T-helper 1 cell treated with Interleukin-12 subunit alpha and Interleukin-12 subunit beta and Interleukin-4 antibody, amounts not matched to agents 30 μg/mL and 1 μg/mL, for 36 hours (primary cell): Measurements from ENCODE around the gene ELF4.

Experiments
- H3K27ac Mint-ChIP-seq: one replicate; pipeline ENCODE4 v1.8.0; 2021; ENCODE audit warnings: mild to moderate bottlenecking, mixed read lengths
- H3K27me3 Mint-ChIP-seq: one replicate; pipeline ENCODE4 v1.8.0; 2021; ENCODE audit warnings: low read depth, mixed read lengths
- H3K36me3 Mint-ChIP-seq: one replicate; pipeline ENCODE4 v1.8.0; 2021; ENCODE audit warnings: low read depth, mixed read lengths
- H3K4me1 Mint-ChIP-seq: one replicate; pipeline ENCODE4 v1.8.0; 2021; ENCODE audit warnings: low read depth, mixed read lengths
- H3K4me3 Mint-ChIP-seq: one replicate; pipeline ENCODE4 v1.8.0; 2021; ENCODE audit warnings: mild to moderate bottlenecking, moderate library complexity, mixed read lengths
- H3K9me3 Mint-ChIP-seq: one replicate; pipeline ENCODE4 v1.8.0; 2021; ENCODE audit warnings: mixed read lengths

ELF4 gene

DNA sequence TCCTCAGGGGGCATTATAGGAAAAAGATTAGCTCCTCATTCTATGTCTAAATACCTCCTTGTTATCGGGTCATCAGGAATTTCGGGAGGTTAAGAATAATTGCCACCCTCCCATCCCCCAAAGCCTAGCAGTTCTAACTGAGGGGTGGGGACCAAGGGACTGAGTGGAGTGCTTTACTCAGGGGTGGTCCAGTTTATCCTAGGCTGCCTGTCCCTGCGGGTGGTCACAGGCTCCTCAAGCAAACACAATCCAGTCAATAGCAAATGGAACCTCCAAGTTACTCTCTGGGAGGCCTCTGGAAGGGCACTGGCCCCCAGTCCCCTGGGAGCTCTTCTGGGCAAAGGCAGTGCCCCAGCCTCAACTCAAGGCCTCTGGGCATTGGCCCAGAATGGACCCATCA is 6.7 kb downstream of the ELF4 start:
- H3K4me1 Mint-ChIP-seq = peaks cover 44% of the 10 kb centered on the region
- no peak overlapping the region for H3K4me3 Mint-ChIP-seq
- no peak overlapping the region for H3K27ac Mint-ChIP-seq
- no peaks in the 10 kb centered on the region for H3K9me3 Mint-ChIP-seq
- H3K36me3 Mint-ChIP-seq = peaks cover 12% of the 10 kb centered on the region
- H3K27me3 Mint-ChIP-seq = no peaks in the 10 kb centered on the region

- Mint-ChIP-seq H3K27ac (no peak overlapping the region), H3K4me1 (peaks cover 38% of the 10 kb centered on the region), H3K27me3 (no peaks in the 10 kb centered on the region), H3K4me3 (no peak overlapping the region), H3K9me3 (no peaks in the 10 kb centered on the region), H3K36me3 (peaks cover 8% of the 10 kb centered on the region)
Observed at GRCh38 chrX:130100180-130100579, 10.1 kb downstream of the ELF4 start.

- Mint-ChIP-seq H3K27ac (peak overlapping the region; percentile 67), H3K36me3 (peaks cover 4% of the 10 kb centered on the region), H3K9me3 (no peaks in the 10 kb centered on the region), H3K4me1 (peaks cover 31% of the 10 kb centered on the region), H3K27me3 (no peaks in the 10 kb centered on the region), H3K4me3 (peak overlapping the region; percentile 31)
Observed at GRCh38 chrX:130098210-130098552, 12.1 kb downstream of the ELF4 start.

DNA sequence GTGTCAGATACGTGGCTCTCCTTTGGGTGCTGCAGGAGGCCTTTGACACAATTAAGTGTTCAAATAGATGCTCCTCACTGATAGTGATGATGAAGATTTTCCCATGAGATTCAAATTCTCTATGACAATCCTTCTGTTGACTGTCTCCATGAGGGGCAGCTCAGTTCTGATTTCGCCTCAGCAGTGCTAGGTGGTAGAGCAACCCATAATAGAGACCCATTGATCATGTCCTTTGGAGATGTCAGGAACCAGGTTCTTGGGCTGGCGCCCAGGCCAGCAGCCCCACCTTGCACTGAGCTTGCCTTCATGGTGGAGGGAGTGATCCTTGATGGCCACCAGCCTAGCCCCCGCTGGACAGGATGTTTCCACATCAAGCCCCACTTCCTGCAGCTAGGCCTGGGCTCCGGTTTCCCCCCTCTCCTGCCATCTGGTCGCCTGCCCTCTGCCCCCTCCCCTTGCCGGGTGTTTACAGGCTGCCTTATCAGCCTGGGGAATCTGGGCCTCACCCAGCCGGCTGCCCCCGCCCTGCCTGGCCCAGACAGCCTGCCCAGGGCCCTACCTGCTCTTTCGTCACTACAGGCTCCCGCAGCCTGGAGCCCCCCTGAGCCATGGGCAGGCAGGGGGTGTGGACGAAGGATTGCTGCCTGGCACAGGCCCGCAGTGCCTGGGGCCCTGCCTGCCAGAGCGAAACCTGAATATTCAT is 12.6 kb downstream of the ELF4 start:
- Mint-ChIP-seq H3K27ac (peak overlapping the region; percentile 67), H3K9me3 (no peaks in the 10 kb centered on the region), H3K4me1 (peaks cover 27% of the 10 kb centered on the region), H3K27me3 (no peaks in the 10 kb centered on the region), H3K4me3 (peak overlapping the region; percentile 31), H3K36me3 (peaks cover 4% of the 10 kb centered on the region)

DNA sequence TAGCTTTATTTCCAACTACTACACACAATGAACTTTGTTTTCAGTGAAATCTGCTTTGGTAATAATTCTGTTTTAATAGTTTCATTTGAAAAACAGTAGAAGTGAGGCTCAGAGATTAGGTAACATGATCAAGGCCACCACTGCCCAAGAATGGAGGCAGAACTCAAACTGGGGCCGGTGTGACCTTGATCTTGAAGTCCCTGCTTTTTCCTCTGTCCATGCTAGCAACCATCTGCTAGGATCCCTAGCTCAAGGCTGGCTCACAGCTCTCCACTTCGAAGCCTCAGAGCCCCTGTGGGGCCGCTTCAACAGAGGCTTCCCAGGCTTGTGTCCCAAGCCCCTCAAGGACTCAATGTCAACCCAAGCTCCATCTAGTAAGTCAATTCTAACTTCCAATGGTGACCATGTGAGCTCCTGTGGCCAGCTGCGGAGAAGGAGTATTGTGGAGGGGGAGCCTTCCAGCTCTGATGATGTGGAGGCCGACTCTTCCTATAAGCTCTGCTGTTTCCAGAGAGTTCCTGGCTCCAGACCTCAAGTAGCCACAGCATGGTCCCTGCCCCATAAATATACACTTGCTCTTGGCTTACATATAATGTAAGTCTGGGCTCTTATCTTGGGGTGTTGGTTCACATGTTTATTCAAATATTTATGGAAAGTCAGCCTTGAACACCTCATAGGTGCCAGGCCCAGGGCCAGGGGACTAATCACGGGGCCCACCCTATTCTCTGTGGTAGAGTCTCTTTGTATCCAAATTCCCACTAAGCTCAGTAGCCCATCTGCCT is 14.9 kb downstream of the ELF4 start:
- Mint-ChIP-seq H3K4me3 (no peak overlapping the region), H3K4me1 (peaks cover 31% of the 10 kb centered on the region), H3K27ac (no peak overlapping the region), H3K9me3 (no peaks in the 10 kb centered on the region), H3K36me3 (peaks cover 2% of the 10 kb centered on the region), H3K27me3 (no peaks in the 10 kb centered on the region)

GRCh38 chrX:130094696-130095095 is 15.6 kb downstream of the ELF4 start:
- Mint-ChIP-seq H3K36me3 (peaks cover 4% of the 10 kb centered on the region), H3K27me3 (no peaks in the 10 kb centered on the region), H3K9me3 (no peaks in the 10 kb centered on the region), H3K27ac (no peak overlapping the region), H3K4me3 (no peak overlapping the region), H3K4me1 (peaks cover 28% of the 10 kb centered on the region)

GRCh38 chrX:130093271-130093670 is 17.0 kb downstream of the ELF4 start:
- no peak overlapping the region for H3K4me3 Mint-ChIP-seq
- peaks cover 6% of the 10 kb centered on the region for H3K36me3 Mint-ChIP-seq
- H3K9me3 Mint-ChIP-seq = no peaks in the 10 kb centered on the region
- H3K27ac Mint-ChIP-seq = no peak overlapping the region
- H3K4me1 Mint-ChIP-seq = peaks cover 27% of the 10 kb centered on the region
- no peaks in the 10 kb centered on the region for H3K27me3 Mint-ChIP-seq

DNA sequence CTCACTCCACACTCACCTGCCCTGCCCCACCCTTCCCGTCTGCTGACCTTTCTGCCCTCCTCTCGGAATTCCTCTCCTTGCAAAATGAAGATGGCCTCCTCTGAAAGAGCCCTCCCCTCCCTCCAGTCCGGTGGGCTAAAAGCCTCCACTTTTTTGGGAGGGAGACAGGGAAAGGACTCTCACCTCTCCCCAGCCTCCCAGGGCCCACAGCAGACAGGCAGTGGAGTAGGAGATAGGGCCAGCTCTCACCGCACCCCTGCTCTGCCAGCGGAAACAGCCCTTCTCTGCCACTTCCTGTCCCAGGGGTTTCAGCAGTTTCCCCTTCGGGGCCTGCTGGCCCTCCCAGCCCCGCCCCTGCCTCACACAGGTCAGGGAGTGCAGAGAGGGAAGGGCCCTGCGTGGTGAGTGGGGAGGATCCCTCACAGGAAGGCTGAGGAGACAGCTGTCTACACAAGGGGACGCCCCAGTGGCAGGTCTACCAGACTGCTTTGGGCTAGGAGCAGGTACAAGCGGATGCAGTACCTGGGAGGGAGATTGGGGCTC is 18.2 kb downstream of the ELF4 start:
- Mint-ChIP-seq H3K36me3 (peaks cover 9% of the 10 kb centered on the region), H3K27me3 (no peaks in the 10 kb centered on the region), H3K9me3 (no peaks in the 10 kb centered on the region), H3K4me3 (peak overlapping the region; percentile 89), H3K4me1 (peaks cover 28% of the 10 kb centered on the region), H3K27ac (peak overlapping the region; percentile 94)

GRCh38 chrX:130090364-130090763 is 19.9 kb downstream of the ELF4 start:
- peak overlapping the region; percentile 74 for H3K27ac Mint-ChIP-seq
- H3K4me1 Mint-ChIP-seq = peaks cover 36% of the 10 kb centered on the region
- H3K27me3 Mint-ChIP-seq = no peaks in the 10 kb centered on the region
- H3K36me3 Mint-ChIP-seq = peaks cover 11% of the 10 kb centered on the region
- peak overlapping the region; percentile 23 for H3K4me3 Mint-ChIP-seq
- H3K9me3 Mint-ChIP-seq = no peaks in the 10 kb centered on the region

- peak overlapping the region; percentile 86 for H3K4me3 Mint-ChIP-seq
- peak overlapping the region; percentile 88 for H3K27ac Mint-ChIP-seq
- H3K4me1 Mint-ChIP-seq = peaks cover 55% of the 10 kb centered on the region
- peaks cover 11% of the 10 kb centered on the region for H3K36me3 Mint-ChIP-seq
- H3K9me3 Mint-ChIP-seq = no peaks in the 10 kb centered on the region
- H3K27me3 Mint-ChIP-seq = no peaks in the 10 kb centered on the region
Observed at GRCh38 chrX:130086447-130087206, 23.7 kb downstream of the ELF4 start.

- Mint-ChIP-seq H3K36me3 (peaks cover 11% of the 10 kb centered on the region), H3K4me1 (peaks cover 57% of the 10 kb centered on the region), H3K27ac (peak overlapping the region; percentile 88), H3K9me3 (no peaks in the 10 kb centered on the region), H3K4me3 (peak overlapping the region; percentile 86), H3K27me3 (no peaks in the 10 kb centered on the region)
Observed at GRCh38 chrX:130085551-130086446, 24.5 kb downstream of the ELF4 start.

GRCh38 chrX:130084631-130085237 is 25.6 kb downstream of the ELF4 start:
- Mint-ChIP-seq H3K36me3 (peaks cover 10% of the 10 kb centered on the region), H3K27ac (peak overlapping the region; percentile 88), H3K4me3 (peak overlapping the region; percentile 86), H3K27me3 (no peaks in the 10 kb centered on the region), H3K9me3 (no peaks in the 10 kb centered on the region), H3K4me1 (peaks cover 57% of the 10 kb centered on the region)

GRCh38 chrX:130083656-130084382 is 26.5 kb downstream of the ELF4 start:
- peaks cover 56% of the 10 kb centered on the region for H3K4me1 Mint-ChIP-seq
- no peaks in the 10 kb centered on the region for H3K9me3 Mint-ChIP-seq
- H3K27ac Mint-ChIP-seq = peak overlapping the region; percentile 88
- H3K4me3 Mint-ChIP-seq = peak overlapping the region; percentile 86
- peaks cover 12% of the 10 kb centered on the region for H3K36me3 Mint-ChIP-seq
- H3K27me3 Mint-ChIP-seq = no peaks in the 10 kb centered on the region
